ENCODE data around the gene YKT6.
A peak's percentile ranks its signal among the peaks of the same experiment; 100 is the strongest.

The YKT6 gene

DNA sequence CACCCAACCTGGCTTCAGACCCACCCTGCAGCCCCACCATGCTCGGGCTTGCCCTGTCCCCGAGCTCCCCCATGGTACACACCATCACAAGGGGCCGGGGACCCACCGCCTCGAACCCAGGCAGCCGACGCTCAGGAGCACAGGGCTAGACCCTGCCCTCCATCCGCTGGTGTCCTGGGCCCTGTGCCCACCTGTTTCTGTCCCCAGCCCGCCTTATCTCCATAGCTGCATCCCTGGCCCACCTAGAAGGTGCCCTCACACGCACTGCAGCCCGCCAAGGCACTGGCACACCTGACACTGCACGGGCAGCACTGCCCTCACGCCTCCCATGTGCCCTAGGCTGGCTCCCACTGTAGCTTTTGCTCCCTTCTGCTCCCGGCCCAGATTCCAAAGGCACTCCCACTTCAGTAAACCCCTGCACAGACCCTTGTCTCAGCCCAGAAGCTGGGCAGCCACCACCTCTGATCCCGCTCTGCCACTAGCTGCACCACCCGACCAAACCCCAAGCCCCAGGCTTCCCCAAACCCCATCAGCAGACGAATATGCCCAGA is 17.1 kb downstream of the YKT6 start:
- WGBS, 2 donors (ENCODE audit: extremely low coverage in 2 of 2, insufficient read length in 2 of 2, insufficient replicate concordance in 1 of 2), result no CpG with 5 or more reads among the region's 17 CpGs

DNA sequence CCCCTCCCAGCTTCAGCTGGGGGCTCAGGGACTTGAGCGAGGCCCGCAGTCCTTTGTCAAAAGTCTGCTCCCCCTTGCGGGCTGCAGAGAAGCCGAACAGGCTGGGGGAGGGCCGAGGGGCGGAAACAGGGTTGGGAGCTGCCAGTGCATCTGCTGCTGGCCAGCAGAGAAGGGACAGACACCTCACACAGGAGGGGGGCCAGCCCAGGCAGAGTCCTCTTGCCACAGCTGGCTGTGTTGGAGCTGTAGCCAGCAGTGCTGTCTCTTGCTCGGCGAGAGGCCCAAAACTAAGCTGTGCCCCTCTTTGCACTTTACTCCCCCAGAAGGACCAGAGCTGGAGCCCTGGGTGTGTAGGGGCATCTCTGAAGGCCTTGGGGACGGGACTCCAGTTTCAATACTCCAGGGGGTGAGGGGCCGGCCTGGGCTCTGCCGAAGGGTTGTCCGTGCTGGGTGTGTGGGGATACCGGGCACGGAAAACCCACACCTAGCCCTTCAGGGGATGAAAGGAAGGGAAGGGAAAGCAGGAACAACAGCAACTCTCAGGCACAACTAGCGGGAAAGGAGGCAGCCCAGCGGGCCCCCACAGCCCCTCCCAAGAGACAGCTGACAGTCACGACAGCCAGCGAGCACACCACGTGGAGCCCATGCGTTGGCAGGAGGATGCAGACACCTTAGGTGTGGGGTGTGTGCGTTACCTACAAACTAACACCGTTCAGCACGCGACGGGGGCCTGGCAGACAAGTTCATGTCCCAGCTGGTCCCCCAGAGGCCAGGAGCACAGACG is 17.8 kb downstream of the YKT6 start:
- Histone ChIP-seq H3K36me3 (replicated peaks in 1 of 2; ENCODE audit: control insufficient read depth in 2 of 2, insufficient read depth in 2 of 2, low read length in 2 of 2) (peaks cover 0 to 6% of the 10 kb centered on the region in 2 donors), H3K27ac (replicated peaks; ENCODE audit: low read length) (peak overlapping the region; percentile 55), H2BK120ac (ENCODE audit: low read depth, low read length) (no peak overlapping the region), H2BK15ac (ENCODE audit: low read length) (no peak overlapping the region), H3K14ac (ENCODE audit: low read length) (no peak overlapping the region), H3K4ac (ENCODE audit: low read length) (no peak overlapping the region), H3K18ac (ENCODE audit: low read length) (peak overlapping the region; percentile 91), H2AK5ac (ENCODE audit: low read depth, low read length) (peak overlapping the region; percentile 49), H3K9me3 (replicated peaks in 1 of 2; ENCODE audit: control insufficient read depth in 2 of 2, insufficient read depth in 1 of 2, low read depth in 1 of 2, low read length in 2 of 2) (peaks cover 4 to 7% of the 10 kb centered on the region in 2 donors), H4K8ac (ENCODE audit: low read depth, low read length) (no peak overlapping the region), H3K79me1 (ENCODE audit: low read depth, low read length) (peaks cover 4% of the 10 kb centered on the region), H3K4me3 (ENCODE audit: low read length in 2 of 2) (no peak overlapping the region), H2BK12ac (ENCODE audit: low read length) (no peak overlapping the region), H3K27me3 (ENCODE audit: control insufficient read depth in 3 of 3, insufficient read depth in 3 of 3, low read depth in 1 of 3, low read length in 3 of 3) (no peaks in the 10 kb centered on the region), H4K91ac (ENCODE audit: low read depth, low read length, poor library complexity) (no peak overlapping the region), H3K9ac (ENCODE audit: low read depth, low read length, poor library complexity) (peak overlapping the region; percentile 7), H3K23ac (ENCODE audit: low read depth, low read length, poor library complexity) (no peak overlapping the region), H3K4me2 (ENCODE audit: insufficient read depth, low read length, poor library complexity, severe bottlenecking) (no peak overlapping the region), H3K4me1 (ENCODE audit: control insufficient read depth in 2 of 2, insufficient read depth in 1 of 2, low read depth in 1 of 2, low read length in 2 of 2) (peaks cover 20 to 26% of the 10 kb centered on the region in 2 donors), H2AFZ (ENCODE audit: low read length) (peak overlapping the region; percentile 97), H2BK5ac (ENCODE audit: low read length) (peak overlapping the region; percentile 79)
- WGBS, 2 donors (ENCODE audit: extremely low coverage in 2 of 2, insufficient read length in 2 of 2, insufficient replicate concordance in 1 of 2), result no CpG with 5 or more reads among the region's 26 CpGs
- peak; percentile 42 for DNase-seq (ENCODE audit: low spot score)

More for the DNA sequence above, 17.1 kb downstream of the YKT6 start:
- H3K79me1 ChIP-seq (ENCODE audit: low read depth, low read length), result peaks cover 1% of the 10 kb centered on the region
- H2BK5ac ChIP-seq (ENCODE audit: low read length), result peak overlapping the region; percentile 79
- H3K9me3 ChIP-seq (replicated peaks in 1 of 2; ENCODE audit: control insufficient read depth in 2 of 2, insufficient read depth in 1 of 2, low read depth in 1 of 2, low read length in 2 of 2), result peaks cover 4 to 7% of the 10 kb centered on the region in 2 donors
- H3K4me2 ChIP-seq (ENCODE audit: insufficient read depth, low read length, poor library complexity, severe bottlenecking), result no peak overlapping the region
- H3K4me1 ChIP-seq (ENCODE audit: control insufficient read depth in 2 of 2, insufficient read depth in 1 of 2, low read depth in 1 of 2, low read length in 2 of 2), result peaks cover 19% of the 10 kb centered on the region in 2 donors
- H3K14ac ChIP-seq (ENCODE audit: low read length), result peak overlapping the region; percentile 73
- DNase-seq (ENCODE audit: low spot score), result no peak
- peak overlapping the region; percentile 90 for H2BK15ac ChIP-seq (ENCODE audit: low read length)
- peak overlapping the region; percentile 75 for H4K8ac ChIP-seq (ENCODE audit: low read depth, low read length)
- H2BK120ac ChIP-seq (ENCODE audit: low read depth, low read length), result peak overlapping the region; percentile 26
- H3K36me3 ChIP-seq (replicated peaks in 1 of 2; ENCODE audit: control insufficient read depth in 2 of 2, insufficient read depth in 2 of 2, low read length in 2 of 2), result peaks cover 3 to 12% of the 10 kb centered on the region in 2 donors
- H3K9ac ChIP-seq (ENCODE audit: low read depth, low read length, poor library complexity), result peak overlapping the region; percentile 86
- peak overlapping the region; percentile 29 for H3K27ac ChIP-seq (replicated peaks; ENCODE audit: low read length)
- peak overlapping the region; percentile 99 for H2BK12ac ChIP-seq (ENCODE audit: low read length)
- peak overlapping the region; percentile 94 for H4K91ac ChIP-seq (ENCODE audit: low read depth, low read length, poor library complexity)
- peak overlapping the region; percentile 97 for H2AFZ ChIP-seq (ENCODE audit: low read length)
- H3K23ac ChIP-seq (ENCODE audit: low read depth, low read length, poor library complexity), result peak overlapping the region; percentile 61
- H2AK5ac ChIP-seq (ENCODE audit: low read depth, low read length), result peak overlapping the region; percentile 93
- H3K27me3 ChIP-seq (ENCODE audit: control insufficient read depth in 3 of 3, insufficient read depth in 3 of 3, low read depth in 1 of 3, low read length in 3 of 3), result no peaks in the 10 kb centered on the region
- H3K4me3 ChIP-seq (ENCODE audit: low read length in 2 of 2), result no peak overlapping the region
- peak overlapping the region; percentile 93 for H3K18ac ChIP-seq (ENCODE audit: low read length)
- H3K4ac ChIP-seq (ENCODE audit: low read length), result peak overlapping the region; percentile 84

DNA sequence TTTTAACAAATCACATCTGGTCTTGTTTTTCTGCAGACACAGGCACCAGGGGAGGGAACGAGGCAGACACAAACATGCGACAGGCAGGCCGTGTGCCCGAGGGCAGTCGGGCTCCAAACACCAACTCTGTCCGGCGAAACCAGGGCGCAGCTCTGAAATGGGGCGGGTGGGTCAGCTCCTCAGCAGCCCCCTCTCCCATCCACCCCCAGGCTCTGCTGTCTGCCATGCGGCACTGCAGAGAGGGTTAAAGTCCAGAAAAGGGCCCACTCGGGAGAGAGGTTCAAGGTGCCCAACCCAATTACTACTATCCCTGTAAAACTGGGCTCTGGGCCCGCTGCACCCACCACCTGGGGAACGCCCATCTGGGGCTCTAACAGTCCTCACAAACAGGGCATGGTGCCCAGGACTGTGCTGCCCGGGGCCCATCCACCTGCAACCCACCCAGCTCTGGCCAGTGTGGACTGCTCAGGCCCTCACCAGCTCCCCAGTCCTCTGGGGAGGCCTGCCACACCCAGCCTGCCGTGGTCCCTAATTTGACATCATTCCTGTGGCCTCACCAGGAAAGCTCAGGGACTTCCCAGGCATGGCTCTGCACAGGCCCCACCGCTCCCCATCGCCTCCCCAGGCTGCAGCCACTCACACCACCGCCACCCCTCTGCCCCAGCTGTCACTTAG is 18.7 kb downstream of the YKT6 start:
- H3K23ac ChIP-seq (ENCODE audit: low read depth, low read length, poor library complexity), result peak overlapping the region; percentile 8
- no peak overlapping the region for H4K8ac ChIP-seq (ENCODE audit: low read depth, low read length)
- no peak overlapping the region for H4K91ac ChIP-seq (ENCODE audit: low read depth, low read length, poor library complexity)
- H3K18ac ChIP-seq (ENCODE audit: low read length), result peak overlapping the region; percentile 75
- H3K27me3 ChIP-seq (ENCODE audit: control insufficient read depth in 3 of 3, insufficient read depth in 3 of 3, low read depth in 1 of 3, low read length in 3 of 3), result peaks cover 0 to 7% (median 0%) of the 10 kb centered on the region in 3 experiments
- H3K9ac ChIP-seq (ENCODE audit: low read depth, low read length, poor library complexity), result no peak overlapping the region
- H3K4me1 ChIP-seq (ENCODE audit: control insufficient read depth in 2 of 2, insufficient read depth in 1 of 2, low read depth in 1 of 2, low read length in 2 of 2), result peaks cover 22 to 30% of the 10 kb centered on the region in 2 donors
- no peak overlapping the region for H3K4me2 ChIP-seq (ENCODE audit: insufficient read depth, low read length, poor library complexity, severe bottlenecking)
- H3K14ac ChIP-seq (ENCODE audit: low read length), result peak overlapping the region; percentile 75
- peak overlapping the region in 1 of 2 donors; percentile 61 for H3K4me3 ChIP-seq (ENCODE audit: low read length in 2 of 2)
- no peak overlapping the region for H2BK120ac ChIP-seq (ENCODE audit: low read depth, low read length)
- H2AFZ ChIP-seq (ENCODE audit: low read length), result no peak overlapping the region
- H3K27ac ChIP-seq (replicated peaks; ENCODE audit: low read length), result no peak overlapping the region
- H3K4ac ChIP-seq (ENCODE audit: low read length), result no peak overlapping the region
- H2BK5ac ChIP-seq (ENCODE audit: low read length), result no peak overlapping the region
- peaks cover 0 to 3% of the 10 kb centered on the region in 2 donors for H3K36me3 ChIP-seq (replicated peaks in 1 of 2; ENCODE audit: control insufficient read depth in 2 of 2, insufficient read depth in 2 of 2, low read length in 2 of 2)
- peak overlapping the region; percentile 55 for H2BK15ac ChIP-seq (ENCODE audit: low read length)
- H2AK5ac ChIP-seq (ENCODE audit: low read depth, low read length), result peak overlapping the region; percentile 82
- peaks cover 4 to 9% of the 10 kb centered on the region in 2 donors for H3K9me3 ChIP-seq (replicated peaks in 1 of 2; ENCODE audit: control insufficient read depth in 2 of 2, insufficient read depth in 1 of 2, low read depth in 1 of 2, low read length in 2 of 2)
- peaks cover 4% of the 10 kb centered on the region for H3K79me1 ChIP-seq (ENCODE audit: low read depth, low read length)
- no peak for DNase-seq (ENCODE audit: low spot score)
- no CpG with 5 or more reads among the region's 18 CpGs for WGBS, 2 donors (ENCODE audit: extremely low coverage in 2 of 2, insufficient read length in 2 of 2, insufficient replicate concordance in 1 of 2)
- H2BK12ac ChIP-seq (ENCODE audit: low read length), result peak overlapping the region; percentile 41

DNA sequence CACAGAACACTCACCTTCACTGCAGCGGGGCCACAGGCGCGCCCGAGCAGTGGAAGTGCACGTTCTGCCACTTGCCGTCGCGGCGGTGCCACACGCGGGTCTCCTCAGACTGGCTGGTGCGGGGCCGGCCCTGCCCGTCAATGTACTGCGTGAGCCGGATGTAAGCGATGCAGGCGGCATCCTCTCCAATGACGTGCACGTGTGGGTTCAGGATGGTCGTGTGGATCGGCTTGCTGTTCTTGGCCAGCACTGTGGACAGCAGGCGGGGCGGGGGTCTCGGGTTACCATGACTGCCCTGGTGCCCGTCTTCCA is 19.2 kb downstream of the YKT6 start:
- Histone ChIP-seq H2BK12ac (ENCODE audit: low read length) (peak overlapping the region; percentile 41), H3K18ac (ENCODE audit: low read length) (peak overlapping the region; percentile 75), H3K4me3 (ENCODE audit: low read length in 2 of 2) (peak overlapping the region in 1 of 2 donors; percentile 61), H2AFZ (ENCODE audit: low read length) (no peak overlapping the region), H2AK5ac (ENCODE audit: low read depth, low read length) (peak overlapping the region; percentile 82), H3K27me3 (ENCODE audit: control insufficient read depth in 3 of 3, insufficient read depth in 3 of 3, low read depth in 1 of 3, low read length in 3 of 3) (peaks cover 0 to 12% (median 0%) of the 10 kb centered on the region in 3 experiments), H2BK5ac (ENCODE audit: low read length) (no peak overlapping the region), H3K9me3 (replicated peaks in 1 of 2; ENCODE audit: control insufficient read depth in 2 of 2, insufficient read depth in 1 of 2, low read depth in 1 of 2, low read length in 2 of 2) (peaks cover 4 to 9% of the 10 kb centered on the region in 2 donors), H3K4me2 (ENCODE audit: insufficient read depth, low read length, poor library complexity, severe bottlenecking) (no peak overlapping the region), H3K9ac (ENCODE audit: low read depth, low read length, poor library complexity) (no peak overlapping the region), H4K91ac (ENCODE audit: low read depth, low read length, poor library complexity) (no peak overlapping the region), H3K4me1 (ENCODE audit: control insufficient read depth in 2 of 2, insufficient read depth in 1 of 2, low read depth in 1 of 2, low read length in 2 of 2) (peaks cover 21 to 28% of the 10 kb centered on the region in 2 donors), H3K23ac (ENCODE audit: low read depth, low read length, poor library complexity) (peak overlapping the region; percentile 8), H4K8ac (ENCODE audit: low read depth, low read length) (no peak overlapping the region), H3K4ac (ENCODE audit: low read length) (no peak overlapping the region), H3K79me1 (ENCODE audit: low read depth, low read length) (peaks cover 4% of the 10 kb centered on the region), H3K36me3 (replicated peaks in 1 of 2; ENCODE audit: control insufficient read depth in 2 of 2, insufficient read depth in 2 of 2, low read length in 2 of 2) (no peaks in the 10 kb centered on the region), H2BK15ac (ENCODE audit: low read length) (peak overlapping the region; percentile 55), H3K14ac (ENCODE audit: low read length) (peak overlapping the region; percentile 75), H2BK120ac (ENCODE audit: low read depth, low read length) (no peak overlapping the region), H3K27ac (replicated peaks; ENCODE audit: low read length) (no peak overlapping the region)
- no CpG with 5 or more reads among the region's 26 CpGs for WGBS, 2 donors (ENCODE audit: extremely low coverage in 2 of 2, insufficient read length in 2 of 2, insufficient replicate concordance in 1 of 2)
- DNase-seq (ENCODE audit: low spot score), result no peak

All from neuronal stem cell (in vitro differentiated cells).